NCI-H1436 treated with DMSO at 0.1 percent for 48 hours (cell line): ENCODE results near the gene ZNF727.
A peak's percentile ranks its signal among the peaks of the same experiment; 100 is the strongest.
"Not testable (repeated sequence)": the region's sequence is repeated elsewhere in the genome, so short reads cannot be mapped to it uniquely, and the experiment has no call there.

ENCODE experiments used
- DNase-seq: peaks from one replicate; lab custom pipeline; 2025; lab: John Stamatoyannopoulos, UW

ZNF727 gene

DNA sequence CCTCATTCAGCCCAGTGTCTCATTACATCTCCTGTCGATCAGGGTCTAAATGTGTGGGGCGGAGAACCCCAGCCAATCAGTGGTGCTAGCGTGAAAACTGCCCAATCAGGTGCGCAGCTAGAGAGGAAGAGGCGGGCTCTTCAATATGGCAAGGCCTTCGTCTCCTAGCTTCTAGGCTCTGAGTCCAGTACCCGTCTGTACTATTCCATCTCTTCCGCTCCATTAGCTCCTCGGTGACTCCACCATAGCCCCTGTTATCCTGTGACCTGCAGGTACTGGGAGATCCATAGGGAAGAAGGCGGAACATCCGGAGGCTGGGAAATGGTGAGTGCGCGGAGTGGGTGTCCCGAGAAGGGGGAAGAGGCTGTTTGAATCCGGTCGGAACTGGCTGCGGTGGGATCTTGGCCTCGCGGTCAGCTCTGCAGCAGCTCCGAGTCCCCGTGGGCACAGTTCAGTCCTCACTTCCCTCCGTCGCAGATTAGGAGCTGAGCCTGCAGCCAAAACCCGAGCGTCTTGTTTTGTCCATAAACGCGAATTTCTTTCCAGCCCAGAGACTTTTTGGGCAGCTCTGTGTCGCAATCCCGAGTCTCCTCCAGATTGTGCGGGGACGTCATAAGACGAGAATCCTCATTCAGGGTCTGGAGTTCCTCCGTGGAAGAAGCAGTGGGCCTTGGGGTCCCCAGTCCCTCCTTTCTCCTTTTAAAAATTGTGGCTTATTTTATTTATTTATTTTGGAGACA is at the start of gene ZNF727:
Gene ZNF727 (plus strand): TSS at position 134 of the 740 bp plus-strand sequence. CDS start 188 bp downstream, at position 322.
- DNase-seq = peak; percentile 58

GRCh38 chr7:63998549-63998948 is 46.7 kb upstream of the ZNF727 start, which contains the start of gene ZNF722:
Gene ZNF722 (plus strand): TSS chr7:63998849. CDS start chr7:63998962, 113 bp downstream.
- DNase-seq = no peak

GRCh38 chr7:64015496-64015895 is 29.7 kb upstream of the ZNF727 start:
- DNase-seq = not testable (repeated sequence)

DNA sequence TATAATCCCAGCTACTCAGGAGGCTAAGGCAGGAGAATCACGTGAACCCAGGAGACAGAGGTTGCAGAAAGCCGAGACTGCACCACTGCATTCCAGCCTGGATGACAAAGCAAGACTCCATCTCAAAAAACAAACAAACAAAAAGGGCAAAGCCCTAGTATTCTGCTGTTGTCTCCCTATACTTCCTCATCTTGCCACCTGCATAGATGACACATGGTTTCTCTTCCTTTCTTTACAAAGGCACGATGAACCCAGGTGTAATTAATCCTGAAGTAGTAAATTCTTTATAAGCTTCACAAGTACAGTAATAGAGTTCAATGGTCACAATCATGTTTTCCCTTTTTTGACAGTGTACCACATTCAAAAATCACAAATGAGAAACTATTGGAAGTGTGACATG is 9.8 kb upstream of the ZNF727 start:
- no peak for DNase-seq

GRCh38 chr7:64037095-64037494 is 8.1 kb upstream of the ZNF727 start:
- DNase-seq = no peak

- DNase-seq = no peak
These were observed 781 bp downstream of the ZNF727 start for GRCh38 chr7:64046041-64046389.

GRCh38 chr7:64077837-64078698 is 32.8 kb downstream of the ZNF727 start:
- DNase-seq = not testable (repeated sequence)

DNA sequence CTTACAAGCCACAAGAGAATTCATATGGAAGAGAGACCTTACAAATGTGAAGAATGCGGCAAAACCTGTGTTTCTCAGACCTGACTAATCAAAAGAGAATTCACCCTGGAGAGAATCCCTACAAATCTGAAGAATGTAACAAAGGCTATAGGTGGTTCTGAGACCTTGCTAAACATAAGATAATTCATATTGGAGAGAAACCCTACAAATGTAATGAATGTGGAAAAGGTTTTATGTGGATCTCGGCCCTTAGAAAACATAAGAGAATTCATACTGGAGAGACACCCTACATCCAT is 33.4 kb downstream of the ZNF727 start:
- DNase-seq = no peak

DNA sequence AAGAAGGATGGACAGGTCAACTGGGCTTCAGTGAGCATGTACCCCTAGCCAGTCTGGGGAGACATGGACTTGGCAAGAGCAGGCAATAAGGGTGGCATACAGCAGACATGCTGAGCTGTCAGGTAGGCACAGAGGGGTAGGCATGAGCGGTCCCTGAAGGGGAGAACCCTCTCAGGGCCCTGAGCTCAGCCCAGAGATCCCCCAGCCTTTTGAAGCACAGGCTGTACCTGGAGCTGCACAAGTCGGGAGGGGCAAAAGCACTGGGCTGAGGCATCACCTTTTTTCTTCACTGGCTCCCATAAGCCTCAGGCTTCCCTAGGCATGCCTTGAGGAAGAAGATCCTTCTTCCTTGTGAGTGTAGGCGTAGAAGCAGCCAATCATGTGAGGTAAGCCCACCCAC is 42.3 kb downstream of the ZNF727 start:
- no peak for DNase-seq

GRCh38 chr7:64088863-64089262 is 43.6 kb downstream of the ZNF727 start:
- DNase-seq = not testable (repeated sequence)
